Osteoblast (primary cell): Measurements from ENCODE around the gene GHITM. TPM values are rescaled to one million over a fixed set of nuclear protein-coding genes. Genes with fewer than 3 reads are reported as not detected.

Source experiments
- DNase-seq: peaks from one replicate; pipeline ENCODE4 v3.0.0; 2011; ENCODE audit warnings: low spot score, mixed read lengths; ENCODE audit not compliant: insufficient read length; ENCODE audit errors: missing footprints
- H2AFZ ChIP-seq: 2 replicates; pipeline ENCODE4 v1.6.0; 2011; ENCODE audit warnings: mild to moderate bottlenecking, low read length
- H3K27ac ChIP-seq: 2 replicates; pipeline ENCODE4 v1.5.1; 2011; ENCODE audit warnings: mild to moderate bottlenecking, low read depth, low read length, moderate library complexity
- H3K27me3 ChIP-seq: 2 replicates; pipeline ENCODE4 v1.6.0; 2012; ENCODE audit warnings: mild to moderate bottlenecking, control low read depth, inconsistent platforms, low read length, moderate library complexity; ENCODE audit not compliant: insufficient read depth
- H3K36me3 ChIP-seq: 2 replicates; pipeline ENCODE4 v1.5.1; 2011; ENCODE audit warnings: mild to moderate bottlenecking, low read length, control low read depth, moderate library complexity; ENCODE audit not compliant: insufficient read depth
- H3K4me1 ChIP-seq: 2 replicates; pipeline ENCODE4 v1.5.1; 2011; ENCODE audit warnings: mild to moderate bottlenecking, low read length, control low read depth, moderate library complexity; ENCODE audit not compliant: insufficient read depth
- H3K4me2 ChIP-seq: 2 replicates; pipeline ENCODE4 v1.6.0; 2011; ENCODE audit warnings: mild to moderate bottlenecking, low read length; ENCODE audit not compliant: insufficient read depth
- H3K4me3 ChIP-seq: fragments of 200-600 bp; sonication (generic); 3 replicates; pipeline ENCODE4 v1.5.1; 2012; ENCODE audit warnings: mild to moderate bottlenecking, low read length, inconsistent platforms; ENCODE audit not compliant: insufficient read depth
- H3K79me2 ChIP-seq: 2 replicates; pipeline ENCODE4 v1.6.0; 2012; ENCODE audit warnings: mild to moderate bottlenecking, low read length, control low read depth, inconsistent platforms; ENCODE audit not compliant: insufficient read depth
- H3K9me3 ChIP-seq: 2 replicates; pipeline ENCODE4 v1.5.1; 2011; ENCODE audit warnings: low read depth, low read length, control low read depth
- H4K20me1 ChIP-seq: 2 replicates; pipeline ENCODE4 v1.6.0; 2012; ENCODE audit warnings: mild to moderate bottlenecking, low read length, control low read depth; ENCODE audit not compliant: insufficient read depth
- total RNA-seq: library from RNA; depleted of rRNA; stranded (reverse); fragments of >200 nt; gene quantifications from 2 replicates; pipeline ENCODE4 v1.2.3, GENCODE V29; 2012
- TF ChIP-seq, protein P1 (sequence below): IDR thresholded peaks from 2 replicates; pipeline ENCODE4 v1.5.1; 2011; ENCODE audit warnings: mild to moderate bottlenecking, low read depth, low read length, moderate library complexity; ENCODE audit errors: extremely low read depth

GHITM gene
- total RNA-seq, 1 donor: 189 TPM

- TF ChIP-seq, protein P1, sequence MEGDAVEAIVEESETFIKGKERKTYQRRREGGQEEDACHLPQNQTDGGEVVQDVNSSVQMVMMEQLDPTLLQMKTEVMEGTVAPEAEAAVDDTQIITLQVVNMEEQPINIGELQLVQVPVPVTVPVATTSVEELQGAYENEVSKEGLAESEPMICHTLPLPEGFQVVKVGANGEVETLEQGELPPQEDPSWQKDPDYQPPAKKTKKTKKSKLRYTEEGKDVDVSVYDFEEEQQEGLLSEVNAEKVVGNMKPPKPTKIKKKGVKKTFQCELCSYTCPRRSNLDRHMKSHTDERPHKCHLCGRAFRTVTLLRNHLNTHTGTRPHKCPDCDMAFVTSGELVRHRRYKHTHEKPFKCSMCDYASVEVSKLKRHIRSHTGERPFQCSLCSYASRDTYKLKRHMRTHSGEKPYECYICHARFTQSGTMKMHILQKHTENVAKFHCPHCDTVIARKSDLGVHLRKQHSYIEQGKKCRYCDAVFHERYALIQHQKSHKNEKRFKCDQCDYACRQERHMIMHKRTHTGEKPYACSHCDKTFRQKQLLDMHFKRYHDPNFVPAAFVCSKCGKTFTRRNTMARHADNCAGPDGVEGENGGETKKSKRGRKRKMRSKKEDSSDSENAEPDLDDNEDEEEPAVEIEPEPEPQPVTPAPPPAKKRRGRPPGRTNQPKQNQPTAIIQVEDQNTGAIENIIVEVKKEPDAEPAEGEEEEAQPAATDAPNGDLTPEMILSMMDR: no peak
- Histone ChIP-seq H4K20me1 (no peaks in the 10 kb centered on the region), H3K4me3 (no peak overlapping the region), H3K27me3 (no peaks in the 10 kb centered on the region), H3K79me2 (no peaks in the 10 kb centered on the region), H3K36me3 (no peaks in the 10 kb centered on the region), H2AFZ (no peak overlapping the region), H3K27ac (no peak overlapping the region), H3K4me1 (no peaks in the 10 kb centered on the region), H3K4me2 (no peak overlapping the region), H3K9me3 (no peaks in the 10 kb centered on the region)
- no peak for DNase-seq
Measured at GRCh38 chr10:84176351-84176750, 37.0 kb downstream of the GHITM start.

GRCh38 chr10:84176836-84177474 lies 37.6 kb downstream of the GHITM start:
- Histone ChIP-seq H3K4me3 (no peak overlapping the region), H3K27me3 (no peaks in the 10 kb centered on the region), H3K27ac (no peak overlapping the region), H4K20me1 (no peaks in the 10 kb centered on the region), H3K4me1 (no peaks in the 10 kb centered on the region), H3K9me3 (no peaks in the 10 kb centered on the region), H3K4me2 (no peak overlapping the region), H3K79me2 (no peaks in the 10 kb centered on the region), H2AFZ (no peak overlapping the region), H3K36me3 (no peaks in the 10 kb centered on the region)
- peak; percentile 44 for DNase-seq
- TF ChIP-seq, protein P1: no peak

- Histone ChIP-seq H3K4me1 (no peaks in the 10 kb centered on the region), H3K4me3 (no peak overlapping the region), H3K27ac (no peak overlapping the region), H3K27me3 (no peaks in the 10 kb centered on the region), H3K79me2 (no peaks in the 10 kb centered on the region), H3K36me3 (no peaks in the 10 kb centered on the region), H4K20me1 (no peaks in the 10 kb centered on the region), H2AFZ (no peak overlapping the region), H3K9me3 (no peaks in the 10 kb centered on the region), H3K4me2 (no peak overlapping the region)
- TF ChIP-seq, protein P1: no peak
- no peak for DNase-seq
Measured at GRCh38 chr10:84177541-84178141, 38.3 kb downstream of the GHITM start.

- no peaks in the 10 kb centered on the region for H3K79me2 ChIP-seq
- no peaks in the 10 kb centered on the region for H3K36me3 ChIP-seq
- H3K27me3 ChIP-seq: no peaks in the 10 kb centered on the region
- H3K9me3 ChIP-seq: no peaks in the 10 kb centered on the region
- H3K27ac ChIP-seq: no peak overlapping the region
- H3K4me2 ChIP-seq: no peak overlapping the region
- H2AFZ ChIP-seq: no peak overlapping the region
- no peaks in the 10 kb centered on the region for H4K20me1 ChIP-seq
- no peak overlapping the region for H3K4me3 ChIP-seq
- no peaks in the 10 kb centered on the region for H3K4me1 ChIP-seq
- no peak for DNase-seq
- TF ChIP-seq, protein P1: no peak
Measured at GRCh38 chr10:84178160-84178609, 38.9 kb downstream of the GHITM start.
